Activated B cell treated with CpG ODN at 0.5 μM for 24 hours (primary cell): ENCODE measurements around the gene TEAD1. TPM values are rescaled to one million over a fixed set of nuclear protein-coding genes. Genes with fewer than 3 reads are reported as not detected.

ENCODE experiments used
- ATAC-seq: fragments of 200-7000 bp; cut with Tn5 transposase; one replicate; pipeline ENCODE4 v1.10.0; 2021; ENCODE audit warnings: low read depth, mild to moderate bottlenecking, moderate library complexity
- CTCF ChIA-PET: fragments of 350-600 bp; sonication (Branson Sonifier 250); formaldehyde crosslinking; loops from one replicate; lab custom pipeline; 2021; ENCODE audit warnings: antibody characterized with exemption; lab: Charles Lee
- POLR2A ChIA-PET: fragments of 350-600 bp; sonication (Branson Sonifier 250); formaldehyde crosslinking; loops from one replicate; lab custom pipeline; 2021; ENCODE audit warnings: antibody characterized with exemption; lab: Charles Lee
- DNase-seq: peaks from one replicate; pipeline ENCODE4 v3.0.0; 2022
- H3K27ac Mint-ChIP-seq: one replicate; pipeline ENCODE4 v1.8.0; 2020; ENCODE audit warnings: mixed read lengths
- H3K27me3 Mint-ChIP-seq: one replicate; pipeline ENCODE4 v1.8.0; 2021; ENCODE audit warnings: mixed read lengths
- H3K36me3 Mint-ChIP-seq: one replicate; pipeline ENCODE4 v1.8.0; 2021; ENCODE audit warnings: low read depth, mixed read lengths
- H3K4me1 Mint-ChIP-seq: one replicate; pipeline ENCODE4 v1.8.0; 2021; ENCODE audit warnings: mixed read lengths
- H3K4me3 Mint-ChIP-seq: one replicate; pipeline ENCODE4 v1.8.0; 2020; ENCODE audit warnings: mild to moderate bottlenecking, mixed read lengths
- H3K9me3 Mint-ChIP-seq: one replicate; pipeline ENCODE4 v1.8.0; 2020; ENCODE audit warnings: mixed read lengths
- intact Hi-C: fragments of 100-400 bp; cut with micrococcal nuclease; formaldehyde crosslinking; loops from one replicate; pipeline ENCODE4 v1.15.1; 2024
- total RNA-seq: library from RNA; stranded (reverse); gene quantifications from 2 replicates; pipeline ENCODE4 v1.2.3, GENCODE V29; 2022
- TF ChIP-seq, protein P1 (sequence below): fragments of 200-600 bp; IDR thresholded peaks from one replicate; pipeline ENCODE4 v1.8.0; 2022; ENCODE audit warnings: antibody characterized with exemption, mild to moderate bottlenecking

Gene TEAD1
- total RNA-seq, 1 donor from 2014 or later: 0.07 TPM

DNA sequence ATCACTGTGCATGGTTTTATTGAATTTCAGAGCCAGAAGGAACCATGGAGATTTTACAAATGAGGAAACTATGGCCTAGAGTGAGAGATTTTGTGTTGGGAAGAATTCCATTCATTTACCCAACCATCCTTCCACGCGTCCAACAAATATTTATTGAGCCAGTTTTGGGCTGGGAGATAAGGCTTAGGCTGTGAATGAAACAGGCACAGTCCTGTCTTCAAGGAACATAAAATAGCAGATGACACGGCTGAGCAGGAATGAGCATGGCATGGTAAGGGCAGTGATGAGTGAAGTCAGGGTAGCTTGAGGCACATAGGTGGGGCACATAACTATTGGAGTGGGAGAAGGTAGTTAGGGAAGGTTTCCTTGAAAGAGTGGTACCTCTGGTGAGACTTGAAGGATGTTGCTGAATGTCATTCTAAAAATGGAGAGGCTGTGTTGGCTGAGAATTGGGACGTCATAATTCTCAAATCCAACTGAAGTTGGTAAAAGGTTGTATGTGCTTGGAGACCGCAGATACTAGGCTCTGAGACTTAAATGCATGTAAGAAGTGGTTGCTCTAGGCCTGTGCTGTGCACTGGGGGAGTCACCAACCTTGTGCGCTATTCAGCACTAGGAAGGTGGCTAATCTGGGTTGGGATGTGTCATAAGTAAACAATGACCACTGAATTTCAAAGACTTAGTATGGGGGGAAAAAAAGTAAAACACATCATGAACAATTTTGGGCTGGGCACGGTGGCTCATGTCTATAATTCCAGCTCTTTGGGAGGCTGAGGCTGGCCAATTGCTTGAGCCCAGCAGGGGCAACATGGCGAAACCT lies 51.9 kb downstream of the TEAD1 start:
- H3K4me1 Mint-ChIP-seq: no peaks in the 10 kb centered on the region
- no peak overlapping the region for H3K4me3 Mint-ChIP-seq
- ATAC-seq (no peak), DNase-seq (no peak)
- ChIA-PET CTCF (no interaction called here), POLR2A (no interaction called here)
- no peaks in the 10 kb centered on the region for H3K36me3 Mint-ChIP-seq
- peaks cover 9% of the 10 kb centered on the region for H3K27me3 Mint-ChIP-seq
- H3K9me3 Mint-ChIP-seq: no peaks in the 10 kb centered on the region
- no peak overlapping the region for H3K27ac Mint-ChIP-seq
- intact Hi-C loops: no loop called here
- TF ChIP-seq, protein P1, sequence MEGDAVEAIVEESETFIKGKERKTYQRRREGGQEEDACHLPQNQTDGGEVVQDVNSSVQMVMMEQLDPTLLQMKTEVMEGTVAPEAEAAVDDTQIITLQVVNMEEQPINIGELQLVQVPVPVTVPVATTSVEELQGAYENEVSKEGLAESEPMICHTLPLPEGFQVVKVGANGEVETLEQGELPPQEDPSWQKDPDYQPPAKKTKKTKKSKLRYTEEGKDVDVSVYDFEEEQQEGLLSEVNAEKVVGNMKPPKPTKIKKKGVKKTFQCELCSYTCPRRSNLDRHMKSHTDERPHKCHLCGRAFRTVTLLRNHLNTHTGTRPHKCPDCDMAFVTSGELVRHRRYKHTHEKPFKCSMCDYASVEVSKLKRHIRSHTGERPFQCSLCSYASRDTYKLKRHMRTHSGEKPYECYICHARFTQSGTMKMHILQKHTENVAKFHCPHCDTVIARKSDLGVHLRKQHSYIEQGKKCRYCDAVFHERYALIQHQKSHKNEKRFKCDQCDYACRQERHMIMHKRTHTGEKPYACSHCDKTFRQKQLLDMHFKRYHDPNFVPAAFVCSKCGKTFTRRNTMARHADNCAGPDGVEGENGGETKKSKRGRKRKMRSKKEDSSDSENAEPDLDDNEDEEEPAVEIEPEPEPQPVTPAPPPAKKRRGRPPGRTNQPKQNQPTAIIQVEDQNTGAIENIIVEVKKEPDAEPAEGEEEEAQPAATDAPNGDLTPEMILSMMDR: no peak

DNA sequence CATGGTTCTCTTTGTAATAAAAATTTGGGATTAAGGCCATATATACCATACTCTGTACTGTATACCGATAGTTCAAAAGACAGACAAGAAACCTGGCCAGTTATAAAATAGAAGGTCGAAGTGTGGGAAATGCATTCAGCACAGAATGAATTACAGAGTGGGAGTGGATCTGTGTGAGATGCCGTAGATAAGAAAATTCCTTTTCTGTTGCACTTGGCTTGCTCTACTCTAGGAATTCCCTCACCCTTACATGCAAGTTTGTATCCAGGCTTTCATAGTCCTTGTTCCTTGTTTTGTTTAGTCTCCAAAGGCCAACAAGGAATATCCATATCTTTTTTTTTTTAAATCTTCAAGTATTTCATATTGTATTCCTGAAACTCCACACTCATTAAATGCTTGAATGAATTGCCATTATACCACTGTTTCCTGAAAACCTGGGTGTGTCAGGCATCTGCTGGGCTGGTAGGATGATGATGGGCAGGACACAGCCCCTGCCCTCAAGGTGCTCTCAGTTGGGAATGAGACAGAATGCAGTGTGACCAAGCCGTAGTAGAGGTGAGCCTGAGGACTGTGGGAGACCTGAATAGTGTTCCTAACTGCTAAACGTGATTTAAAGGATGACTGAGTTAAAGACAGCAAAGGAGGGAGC lies 53.5 kb downstream of the TEAD1 start:
- no peak overlapping the region for H3K4me3 Mint-ChIP-seq
- TF ChIP-seq, protein P1: no peak
- no peaks in the 10 kb centered on the region for H3K36me3 Mint-ChIP-seq
- ATAC-seq (no peak), DNase-seq (no peak)
- no peak overlapping the region for H3K27ac Mint-ChIP-seq
- POLR2A ChIA-PET: no interaction called here
- H3K4me1 Mint-ChIP-seq: no peaks in the 10 kb centered on the region
- intact Hi-C loops: no loop called here
- peaks cover 2% of the 10 kb centered on the region for H3K27me3 Mint-ChIP-seq
- H3K9me3 Mint-ChIP-seq: no peaks in the 10 kb centered on the region
- CTCF ChIA-PET: no interaction called here

DNA sequence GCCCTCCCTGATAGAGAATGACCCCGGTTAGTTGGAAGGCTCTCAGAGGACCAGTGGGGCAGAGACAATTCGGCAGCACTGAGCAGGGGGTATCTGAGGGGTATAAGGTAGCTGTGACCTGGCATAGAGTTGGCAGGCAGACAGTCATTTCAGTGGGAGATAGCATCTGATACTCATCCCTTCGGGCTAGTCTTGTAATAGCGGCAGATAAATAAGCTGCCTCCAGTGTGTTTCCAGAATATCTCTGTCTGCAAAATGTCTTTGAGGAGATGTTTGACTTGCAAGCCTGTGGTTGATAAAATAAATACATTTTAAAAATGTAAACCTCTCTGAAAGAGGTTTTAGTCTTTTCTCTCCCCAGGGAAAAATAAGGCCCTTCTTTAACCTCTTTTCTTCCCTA lies 54.2 kb downstream of the TEAD1 start:
- TF ChIP-seq, protein P1: no peak
- no peak for ATAC-seq
- intact Hi-C loops: no loop called here

DNA sequence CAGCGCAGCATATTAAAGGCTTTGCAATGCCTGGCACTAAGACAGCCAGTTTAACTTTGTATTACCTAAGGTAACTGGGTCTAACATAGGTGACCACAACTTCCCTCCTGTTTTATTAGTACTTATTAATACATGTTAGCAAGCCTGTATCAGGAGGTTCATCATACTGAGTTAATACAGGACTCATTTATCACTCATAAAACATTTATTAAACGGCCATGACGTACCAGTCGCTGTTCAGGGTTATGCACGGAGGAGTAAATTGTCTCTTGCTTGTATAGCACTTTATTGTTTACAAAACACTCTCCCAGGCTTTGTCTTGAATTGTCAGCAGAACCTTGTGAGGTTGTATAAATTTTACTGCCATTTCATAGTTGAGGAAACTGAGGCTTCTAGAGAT lies 55.7 kb downstream of the TEAD1 start:
- Mint-ChIP-seq H3K27ac (no peak overlapping the region), H3K4me3 (no peak overlapping the region), H3K4me1 (no peaks in the 10 kb centered on the region), H3K36me3 (no peaks in the 10 kb centered on the region), H3K27me3 (peaks cover 3% of the 10 kb centered on the region), H3K9me3 (no peaks in the 10 kb centered on the region)
- POLR2A ChIA-PET: no interaction called here
- TF ChIP-seq, protein P1: no peak
- intact Hi-C loops: no loop called here
- ATAC-seq: no peak
- DNase-seq: no peak
- CTCF ChIA-PET: no interaction called here

More for the DNA sequence above, 54.2 kb downstream of the TEAD1 start:
- Mint-ChIP-seq H3K4me3 (no peak overlapping the region), H3K27ac (no peak overlapping the region), H3K9me3 (no peaks in the 10 kb centered on the region), H3K27me3 (peaks cover 2% of the 10 kb centered on the region), H3K36me3 (no peaks in the 10 kb centered on the region), H3K4me1 (no peaks in the 10 kb centered on the region)
- POLR2A ChIA-PET: no interaction called here
- CTCF ChIA-PET: no interaction called here
- no peak for DNase-seq

DNA sequence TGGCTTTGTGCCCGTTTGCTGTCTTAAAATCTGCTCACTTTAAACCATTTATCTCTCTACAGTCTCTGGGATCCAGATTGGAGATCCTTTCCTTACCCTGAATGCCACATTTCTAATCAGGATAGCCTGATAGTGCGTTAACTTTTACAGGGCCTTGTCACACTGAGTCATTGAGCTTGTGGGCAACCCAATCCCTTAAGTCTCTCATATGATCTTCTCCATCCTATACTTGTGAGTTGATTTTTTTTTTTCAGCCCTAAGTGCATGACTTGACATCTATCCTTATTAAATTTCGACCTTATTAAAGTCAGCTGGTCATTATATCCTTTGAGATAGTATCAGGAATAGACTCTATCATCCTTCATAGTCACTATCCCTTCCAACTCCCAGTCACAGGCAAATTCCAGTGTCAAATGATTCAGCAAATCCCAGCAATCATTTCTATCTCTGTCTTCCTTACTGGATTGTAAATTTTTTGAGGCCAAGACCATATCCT lies 57.7 kb downstream of the TEAD1 start:
- DNase-seq: no peak
- H3K36me3 Mint-ChIP-seq: no peaks in the 10 kb centered on the region
- no peaks in the 10 kb centered on the region for H3K9me3 Mint-ChIP-seq
- no peak for ATAC-seq
- ChIA-PET CTCF (no interaction called here), POLR2A (no interaction called here)
- H3K4me3 Mint-ChIP-seq: no peak overlapping the region
- no peak overlapping the region for H3K27ac Mint-ChIP-seq
- TF ChIP-seq, protein P1: no peak
- intact Hi-C loops: no loop called here
- H3K4me1 Mint-ChIP-seq: no peaks in the 10 kb centered on the region
- H3K27me3 Mint-ChIP-seq: peaks cover 2% of the 10 kb centered on the region
